ENCODE results near the gene CCND1. TPM values are rescaled to one million over a fixed set of nuclear protein-coding genes. Genes with fewer than 3 reads are reported as not detected.

The CCND1 gene
- total and polyA plus RNA-seq, 8 donors = 159 to 581 (median 248) TPM

DNA sequence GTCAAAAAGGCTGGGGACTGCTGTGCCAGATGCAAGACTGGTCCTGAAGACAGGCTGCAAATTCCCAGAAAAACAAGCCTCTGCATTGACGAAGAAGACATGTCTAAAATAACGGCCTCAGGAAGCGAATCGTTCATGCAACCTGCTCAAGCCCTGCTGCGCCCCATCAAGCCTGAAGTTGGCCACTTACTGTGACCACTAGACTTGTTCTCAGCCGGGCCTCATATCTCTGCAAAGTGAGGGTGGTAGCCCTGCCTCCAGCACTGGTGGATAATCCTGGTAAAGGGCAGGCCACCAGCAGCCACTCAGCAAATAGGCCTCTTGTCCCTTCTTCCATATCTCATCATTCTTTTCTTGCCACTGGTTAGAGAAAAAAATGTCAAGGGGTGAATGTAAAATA lies 22.4 kb downstream of the CCND1 start:
- H3K9me3 ChIP-seq = no peaks in the 10 kb centered on the region
- H3K4me1 ChIP-seq = no peaks in the 10 kb centered on the region
- no peaks in the 10 kb centered on the region for H3K27me3 ChIP-seq
- intact Hi-C loops (cut with DNase I) = no loop called here
- H3K27ac ChIP-seq = no peak overlapping the region
- ATAC-seq (no peak), DNase-seq (peak in 1 of 4 donors; percentile 19)
- TF ChIP-seq, protein P1, sequence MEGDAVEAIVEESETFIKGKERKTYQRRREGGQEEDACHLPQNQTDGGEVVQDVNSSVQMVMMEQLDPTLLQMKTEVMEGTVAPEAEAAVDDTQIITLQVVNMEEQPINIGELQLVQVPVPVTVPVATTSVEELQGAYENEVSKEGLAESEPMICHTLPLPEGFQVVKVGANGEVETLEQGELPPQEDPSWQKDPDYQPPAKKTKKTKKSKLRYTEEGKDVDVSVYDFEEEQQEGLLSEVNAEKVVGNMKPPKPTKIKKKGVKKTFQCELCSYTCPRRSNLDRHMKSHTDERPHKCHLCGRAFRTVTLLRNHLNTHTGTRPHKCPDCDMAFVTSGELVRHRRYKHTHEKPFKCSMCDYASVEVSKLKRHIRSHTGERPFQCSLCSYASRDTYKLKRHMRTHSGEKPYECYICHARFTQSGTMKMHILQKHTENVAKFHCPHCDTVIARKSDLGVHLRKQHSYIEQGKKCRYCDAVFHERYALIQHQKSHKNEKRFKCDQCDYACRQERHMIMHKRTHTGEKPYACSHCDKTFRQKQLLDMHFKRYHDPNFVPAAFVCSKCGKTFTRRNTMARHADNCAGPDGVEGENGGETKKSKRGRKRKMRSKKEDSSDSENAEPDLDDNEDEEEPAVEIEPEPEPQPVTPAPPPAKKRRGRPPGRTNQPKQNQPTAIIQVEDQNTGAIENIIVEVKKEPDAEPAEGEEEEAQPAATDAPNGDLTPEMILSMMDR (IDR thresholded peaks at IDR 0.05) = no peak
- H3K36me3 ChIP-seq = peaks cover 0 to 51% of the 10 kb centered on the region in 2 donors
- no peak overlapping the region for H3K4me3 ChIP-seq

DNA sequence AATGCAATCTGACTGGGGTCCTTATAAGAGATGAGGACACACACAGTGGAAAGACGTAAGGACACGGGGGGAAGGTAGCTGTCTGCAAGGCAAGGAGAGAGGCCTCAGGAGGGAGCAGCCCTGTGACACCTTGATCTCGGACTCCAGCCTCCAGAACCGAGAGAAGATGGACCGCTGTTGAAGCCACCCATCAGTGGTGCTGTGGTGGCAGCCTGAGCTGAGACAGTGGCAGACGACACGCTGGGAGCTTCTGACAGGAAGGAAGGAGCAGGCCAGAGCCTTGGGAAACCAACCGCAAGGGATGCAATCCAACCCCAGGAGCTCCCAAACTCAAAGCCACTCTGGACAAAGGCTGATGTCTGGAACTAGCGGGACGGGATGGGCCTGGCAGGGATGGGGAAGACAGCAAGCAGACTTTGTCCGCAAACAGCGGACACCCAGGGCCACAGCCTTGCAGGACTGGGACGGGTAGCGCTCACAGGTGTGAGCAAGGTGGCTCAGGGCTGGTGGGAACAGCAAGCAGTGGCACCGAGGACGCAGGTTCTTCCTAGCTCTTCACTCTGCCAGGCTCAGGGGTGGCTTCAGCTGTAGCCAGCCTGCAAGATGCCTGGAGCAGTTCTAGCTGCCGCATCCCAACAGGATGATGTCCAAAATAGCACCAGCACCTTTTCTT lies 23.3 kb downstream of the CCND1 start:
- intact Hi-C loops (cut with DNase I) = no loop called here
- peaks cover 0 to 52% of the 10 kb centered on the region in 2 donors for H3K36me3 ChIP-seq

DNA sequence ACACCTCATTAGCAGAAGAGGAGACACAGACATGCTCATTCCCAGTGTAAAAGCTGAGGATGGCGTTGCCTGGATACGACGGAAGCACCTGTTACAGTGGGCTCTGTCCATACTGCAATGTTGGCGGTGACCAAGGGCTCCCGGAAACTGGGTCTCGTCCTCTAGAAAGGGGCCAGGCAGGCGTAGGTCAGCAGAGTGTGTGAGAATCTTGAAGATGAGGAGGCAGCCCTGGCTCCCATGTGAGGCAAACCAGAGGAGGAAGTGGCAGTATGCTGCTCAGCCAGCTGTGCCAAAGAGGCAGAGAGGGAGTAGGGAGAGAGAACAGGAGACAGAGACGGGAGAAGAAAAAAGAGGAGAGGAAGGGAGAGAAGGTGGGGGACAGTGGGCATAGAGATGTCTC lies 23.9 kb downstream of the CCND1 start:
- no peak overlapping the region for H3K27ac ChIP-seq
- no peaks in the 10 kb centered on the region for H3K9me3 ChIP-seq
- no peak for DNase-seq
- peaks cover 0 to under 1% of the 10 kb centered on the region in 2 donors for H3K4me1 ChIP-seq
- TF ChIP-seq, protein P1 (IDR thresholded peaks at IDR 0.05) = no peak
- no peak for ATAC-seq
- intact Hi-C loops (cut with DNase I) = no loop called here
- no peak overlapping the region for H3K4me3 ChIP-seq
- H3K36me3 ChIP-seq = peaks cover 0 to 59% of the 10 kb centered on the region in 2 donors
- H3K27me3 ChIP-seq = no peaks in the 10 kb centered on the region

More for the DNA sequence above, 23.3 kb downstream of the CCND1 start:
- TF ChIP-seq, protein P1 (IDR thresholded peaks at IDR 0.05) = no peak
- Histone ChIP-seq H3K27me3 (no peaks in the 10 kb centered on the region), H3K9me3 (no peaks in the 10 kb centered on the region), H3K4me1 (no peaks in the 10 kb centered on the region), H3K4me3 (no peak overlapping the region), H3K27ac (no peak overlapping the region)
- no peak for ATAC-seq
- peak in 1 of 4 donors; percentile 37 for DNase-seq

DNA sequence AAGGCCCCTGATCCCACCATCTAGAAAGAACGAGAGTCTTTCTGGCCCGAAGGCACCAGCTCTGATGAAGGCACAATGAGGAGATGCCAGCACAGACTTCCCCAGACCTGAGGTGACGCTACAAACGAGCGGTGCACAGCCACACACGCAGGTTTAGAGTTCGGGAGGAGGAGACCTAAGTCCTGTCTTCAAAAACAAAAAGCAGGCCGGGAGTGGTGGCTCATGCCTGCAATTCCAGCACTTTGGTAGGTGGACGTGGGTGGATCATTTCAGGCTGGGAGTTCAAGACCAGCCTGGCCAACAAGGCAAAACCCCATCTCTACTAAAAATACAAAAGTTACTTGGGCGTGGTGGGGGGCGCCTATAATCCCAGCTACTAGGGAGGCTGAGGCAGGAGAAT lies 24.7 kb downstream of the CCND1 start:
- H3K9me3 ChIP-seq = no peaks in the 10 kb centered on the region
- no peak overlapping the region for H3K4me3 ChIP-seq
- H3K36me3 ChIP-seq = peaks cover 0 to 63% of the 10 kb centered on the region in 2 donors
- peaks cover 0 to 3% of the 10 kb centered on the region in 2 donors for H3K4me1 ChIP-seq
- TF ChIP-seq, protein P1 (IDR thresholded peaks at IDR 0.05) = no peak
- no peak for ATAC-seq
- no peak for DNase-seq
- intact Hi-C loops (cut with DNase I) = no loop called here
- no peak overlapping the region for H3K27ac ChIP-seq
- no peaks in the 10 kb centered on the region for H3K27me3 ChIP-seq

DNA sequence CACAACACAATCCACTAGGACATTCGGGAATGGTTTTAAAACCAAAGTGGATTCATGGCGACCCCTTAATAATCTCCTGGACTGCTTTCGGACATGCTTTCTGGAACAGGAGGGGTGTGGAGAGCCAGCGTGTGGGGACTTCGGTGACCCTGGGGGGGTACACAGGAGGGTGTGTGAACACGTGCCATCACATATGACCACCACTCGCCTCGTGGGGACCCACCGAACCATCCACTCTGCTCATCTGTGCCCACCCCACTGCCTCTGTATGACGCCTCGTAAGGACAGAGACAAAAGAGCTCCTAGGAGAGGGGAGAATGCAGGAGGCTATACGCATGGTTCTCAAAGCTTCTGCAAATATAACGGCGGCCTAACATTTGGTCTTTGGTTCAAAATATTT lies 25.3 kb downstream of the CCND1 start:
- Histone ChIP-seq H3K36me3 (peaks cover 0 to 64% of the 10 kb centered on the region in 2 donors), H3K9me3 (no peaks in the 10 kb centered on the region), H3K4me1 (peaks cover 0 to 3% of the 10 kb centered on the region in 2 donors), H3K27ac (no peak overlapping the region), H3K27me3 (no peaks in the 10 kb centered on the region), H3K4me3 (no peak overlapping the region)
- TF ChIP-seq, protein P1 (IDR thresholded peaks at IDR 0.05) = no peak
- DNase-seq = no peak
- intact Hi-C loops (cut with DNase I) = no loop called here
- no peak for ATAC-seq

Measured in left lung (tissue), 10 donors.